SH-SY5Y (cell line): ENCODE results near the gene PIAS3.
A peak's percentile ranks its signal among the peaks of the same experiment; 100 is the strongest.

Experiments
- GATA2 ChIP-seq: IDR thresholded peaks from 2 replicates; pipeline ENCODE4 v1.6.1; 2011; ENCODE audit warnings: mild to moderate bottlenecking, low read depth, low read length
- GATA3 ChIP-seq: IDR thresholded peaks from 2 replicates; pipeline ENCODE4 v1.6.1; 2011; ENCODE audit warnings: low read depth, mild to moderate bottlenecking, low read length, moderate library complexity

Gene PIAS3

GRCh38 chr1:145857170-145857569 is 1.7 kb downstream of the PIAS3 start:
- TF ChIP-seq GATA3 (no peak), GATA2 (no peak)

DNA sequence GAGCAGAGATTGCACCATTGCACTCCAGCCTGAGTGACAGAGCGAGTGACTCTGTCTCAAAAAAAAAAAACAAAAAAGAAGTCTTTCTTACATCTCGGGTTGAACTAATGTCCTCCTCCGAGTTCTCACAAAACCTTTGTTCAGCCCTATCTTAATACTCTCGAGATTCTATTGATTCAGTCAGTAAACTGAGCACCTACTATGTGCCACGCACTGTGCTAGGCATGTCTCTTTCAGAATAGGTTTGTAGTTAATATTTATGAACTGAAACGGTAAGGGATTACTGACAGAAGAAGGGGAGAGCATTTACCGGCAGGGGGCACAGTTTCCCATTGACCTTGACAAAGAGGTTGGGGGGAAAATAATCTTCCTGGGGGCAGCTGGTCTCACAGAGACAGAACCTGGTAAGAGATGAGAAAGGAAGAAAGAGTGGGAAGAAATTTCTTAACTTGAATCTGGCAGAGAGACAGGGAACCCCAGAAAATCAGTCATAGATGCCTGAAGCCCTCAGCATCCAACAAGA is 3.4 kb downstream of the PIAS3 start:
- TF ChIP-seq GATA3 (no peak), GATA2 (no peak)

GRCh38 chr1:145849356-145850160 is 9.3 kb downstream of the PIAS3 start:
- no peak for TF ChIP-seq GATA2
- TF ChIP-seq GATA3 = no peak

- TF ChIP-seq GATA3 (no peak), GATA2 (no peak)
Measured at GRCh38 chr1:145847827-145848226, 11.1 kb downstream of the PIAS3 start.

- no peak for TF ChIP-seq GATA2
- no peak for TF ChIP-seq GATA3
Measured at GRCh38 chr1:145846201-145846612, 12.7 kb downstream of the PIAS3 start.

DNA sequence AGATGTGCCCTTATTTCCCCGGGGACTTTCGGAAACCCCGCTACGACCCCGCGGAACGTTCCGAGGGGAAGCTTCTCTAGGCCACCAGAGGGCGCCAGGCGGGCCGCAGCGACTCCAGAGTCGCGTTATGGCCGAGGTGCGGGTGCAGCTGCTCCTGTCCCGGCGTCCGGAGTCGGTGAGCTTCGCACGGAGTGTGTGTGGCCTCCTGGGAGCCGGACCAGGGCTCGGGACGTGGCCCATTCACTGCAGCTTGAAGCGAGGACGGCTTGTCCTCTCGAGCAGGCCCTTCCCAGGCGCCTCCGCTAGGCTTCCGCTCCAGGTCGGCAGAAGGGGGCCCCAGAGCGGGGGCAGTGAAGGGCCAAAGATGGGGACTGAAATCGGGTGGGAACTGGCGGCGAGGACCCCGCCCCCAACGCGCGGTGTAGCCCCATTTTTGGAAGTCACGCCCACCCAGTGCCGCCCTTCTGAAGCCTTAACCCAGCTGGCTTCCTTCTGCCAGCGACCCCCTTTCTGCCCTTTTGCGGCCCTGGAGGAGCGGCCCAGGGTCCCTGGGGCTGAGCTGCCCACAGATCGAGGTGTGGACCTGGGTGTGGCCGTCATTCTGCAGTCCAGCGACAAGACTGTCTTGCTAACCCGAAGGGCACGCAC is 13.2 kb downstream of the PIAS3 start, which contains the start of gene NUDT17:
TSS of gene NUDT17 (plus strand) at position 117 of the 648 bp plus-strand sequence. CDS start at position 128, 11 bp downstream.
- TF ChIP-seq GATA2 (no peak), GATA3 (no peak)

- no peak for TF ChIP-seq GATA3
- no peak; the same call in 1 of the 2 replicates for TF ChIP-seq GATA2
Measured at GRCh38 chr1:145845144-145845513, 13.8 kb downstream of the PIAS3 start.

DNA sequence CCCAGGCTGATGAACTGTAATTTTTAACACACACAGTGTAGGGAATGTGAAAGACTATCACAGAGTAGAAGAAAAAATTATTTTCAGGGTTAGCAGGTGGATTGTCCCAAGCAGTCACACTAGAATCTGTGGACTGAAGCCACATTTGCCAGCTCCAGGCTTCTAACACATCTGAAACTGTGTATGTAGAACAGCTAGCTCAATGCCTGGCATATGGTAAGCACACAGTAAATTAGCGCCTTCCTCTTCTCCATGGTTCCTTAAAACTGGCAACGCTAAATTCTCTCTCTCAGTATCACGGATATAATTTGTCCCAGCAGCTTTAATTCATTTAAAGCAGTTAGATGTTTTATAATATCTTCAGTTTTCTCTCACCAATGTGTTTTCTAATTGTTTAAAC is 15.8 kb downstream of the PIAS3 start:
- TF ChIP-seq GATA3 (no peak), GATA2 (no peak)

GRCh38 chr1:145837656-145838055 is 21.2 kb downstream of the PIAS3 start:
- TF ChIP-seq GATA3 (no peak), GATA2 (no peak)

DNA sequence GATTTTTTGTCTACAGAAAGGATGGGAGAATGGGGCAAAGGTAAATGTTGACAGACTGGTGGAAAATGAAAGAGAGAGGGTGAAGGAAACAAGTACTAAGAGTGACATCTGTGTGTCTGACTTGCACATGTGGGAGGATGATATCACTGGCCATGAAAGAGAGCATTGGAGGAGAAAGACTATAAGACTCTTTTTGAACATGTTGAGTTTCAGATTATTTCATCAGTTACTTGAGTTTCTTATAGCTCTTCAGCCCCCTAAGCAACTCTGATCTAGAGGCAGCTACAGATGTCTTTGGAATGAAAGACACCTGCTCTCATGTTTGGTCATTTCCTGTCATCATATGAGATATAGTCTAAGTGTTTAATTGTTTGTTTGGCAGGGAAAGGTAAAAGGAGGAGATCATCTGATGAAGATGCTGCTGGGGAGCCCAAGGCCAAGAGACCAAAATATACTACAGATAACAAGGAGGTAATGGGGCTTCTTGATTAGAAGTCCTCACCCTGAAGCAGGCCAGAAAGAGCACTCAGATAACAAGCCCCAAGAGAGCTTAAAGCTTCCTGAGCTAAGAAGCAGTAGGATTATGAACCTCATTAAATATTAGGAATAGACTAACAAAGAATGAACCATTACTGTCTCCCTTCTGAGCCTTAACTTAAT is 30.4 kb downstream of the PIAS3 start:
- no peak for TF ChIP-seq GATA2
- no peak for TF ChIP-seq GATA3

- TF ChIP-seq GATA2 = no peak
- no peak for TF ChIP-seq GATA3
Measured at GRCh38 chr1:145827966-145828365, 30.9 kb downstream of the PIAS3 start.

DNA sequence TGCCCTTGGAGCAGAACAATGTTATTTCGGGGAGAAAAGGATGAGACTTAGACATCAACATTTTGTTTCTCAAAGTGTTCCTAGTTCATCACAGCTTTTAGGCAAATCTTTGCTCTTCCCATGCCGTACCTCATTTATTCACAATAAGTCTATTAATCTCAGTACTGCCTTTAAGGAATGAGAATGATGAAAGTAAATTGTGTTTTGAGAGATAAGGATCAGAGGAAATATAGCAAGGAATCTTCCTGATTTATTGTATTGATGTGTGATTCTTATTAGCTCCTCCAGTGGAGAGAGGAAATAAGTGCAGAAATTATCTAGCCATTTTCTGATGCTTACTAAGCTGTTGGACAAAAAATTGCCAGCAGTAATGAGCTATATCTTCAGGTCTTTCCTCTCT is 32.9 kb downstream of the PIAS3 start:
- TF ChIP-seq GATA3 (peak; percentile 56), GATA2 (no peak)

- no peak for TF ChIP-seq GATA3
Measured at GRCh38 chr1:145824499-145824842, 34.4 kb downstream of the PIAS3 start.
